ENCODE results near the gene OTOS. TPM values are rescaled to one million over a fixed set of nuclear protein-coding genes. Genes with fewer than 3 reads are reported as not detected.

OTOS gene
- total RNA-seq, 2 experiments from 2014 or later: not detected

GRCh38 chr2:240130393-240131195 lies 9.9 kb downstream of the OTOS start:
- no peak overlapping the region for H3K4me2 ChIP-seq (ENCODE audit: low read length)
- H3K4me3 ChIP-seq (ENCODE audit: low read depth, low read length, poor library complexity, severe bottlenecking): no peak overlapping the region
- H3K79me2 ChIP-seq (ENCODE audit: insufficient read depth, low read depth, low read length): peaks cover 18% of the 10 kb centered on the region
- ChIA-PET POLR2A (no interaction called here), CTCF (ENCODE audit: unreplicated experiment) (no interaction called here)
- TF ChIP-seq EZH2phosphoT487 (IDR thresholded peaks at IDR 0.05; ENCODE audit: borderline replicate concordance, low read depth, low read length) (no peak), CTCF (conservative IDR thresholded peaks at IDR 0.05; ENCODE audit: low read length) (no peak)
- no peaks in the 10 kb centered on the region for H3K9me2 ChIP-seq (ENCODE audit: insufficient read depth, low read length)
- BruUV-seq (replicated peaks): no TSS peak
- no peak overlapping the region for H2AFZ ChIP-seq (ENCODE audit: low read length)
- DNase-seq (ENCODE audit: low spot score): no peak
- H3K36me3 ChIP-seq (ENCODE audit: insufficient read depth, low read length): peaks cover 69% of the 10 kb centered on the region
- H3K4me1 ChIP-seq (ENCODE audit: insufficient read depth, low read length, poor library complexity, severe bottlenecking): peaks cover 10% of the 10 kb centered on the region
- H3K9me3 ChIP-seq (ENCODE audit: low read length): no peaks in the 10 kb centered on the region
- intact Hi-C loops (cut with micrococcal nuclease; ENCODE audit: unreplicated experiment): no loop called here
- H4K20me1 ChIP-seq (ENCODE audit: insufficient read depth, low read length): peaks cover 6% of the 10 kb centered on the region
- H3K27ac ChIP-seq (ENCODE audit: low read depth, low read length, poor library complexity, severe bottlenecking): no peak overlapping the region

GRCh38 chr2:240129731-240130392 lies 10.6 kb downstream of the OTOS start:
- Histone ChIP-seq H3K27ac (ENCODE audit: low read depth, low read length, poor library complexity, severe bottlenecking) (no peak overlapping the region), H3K9me2 (ENCODE audit: insufficient read depth, low read length) (no peaks in the 10 kb centered on the region), H3K36me3 (ENCODE audit: insufficient read depth, low read length) (peaks cover 69% of the 10 kb centered on the region), H3K4me1 (ENCODE audit: insufficient read depth, low read length, poor library complexity, severe bottlenecking) (peaks cover 6% of the 10 kb centered on the region), H2AFZ (ENCODE audit: low read length) (no peak overlapping the region), H3K9me3 (ENCODE audit: low read length) (no peaks in the 10 kb centered on the region), H4K20me1 (ENCODE audit: insufficient read depth, low read length) (peaks cover under 1% of the 10 kb centered on the region; the same call in 1 of the 2 replicates), H3K4me2 (ENCODE audit: low read length) (no peak overlapping the region), H3K4me3 (ENCODE audit: low read depth, low read length, poor library complexity, severe bottlenecking) (no peak overlapping the region), H3K79me2 (ENCODE audit: insufficient read depth, low read depth, low read length) (peaks cover 10% of the 10 kb centered on the region)
- POLR2A ChIA-PET: no interaction called here
- CTCF ChIA-PET (ENCODE audit: unreplicated experiment): no interaction called here
- intact Hi-C loops (cut with micrococcal nuclease; ENCODE audit: unreplicated experiment): no loop called here
- no TSS peak for BruUV-seq (replicated peaks)
- no peak for DNase-seq (ENCODE audit: low spot score)
- TF ChIP-seq EZH2phosphoT487 (IDR thresholded peaks at IDR 0.05; ENCODE audit: borderline replicate concordance, low read depth, low read length) (no peak), CTCF (conservative IDR thresholded peaks at IDR 0.05; ENCODE audit: low read length) (no peak)

GRCh38 chr2:240129311-240129710 lies 11.1 kb downstream of the OTOS start:
- no peak overlapping the region for H3K27ac ChIP-seq (ENCODE audit: low read depth, low read length, poor library complexity, severe bottlenecking)
- no peak overlapping the region for H3K4me3 ChIP-seq (ENCODE audit: low read depth, low read length, poor library complexity, severe bottlenecking)
- DNase-seq (ENCODE audit: low spot score): no peak
- no peaks in the 10 kb centered on the region for H3K9me3 ChIP-seq (ENCODE audit: low read length)
- no TSS peak for BruUV-seq (replicated peaks)
- H3K36me3 ChIP-seq (ENCODE audit: insufficient read depth, low read length): peaks cover 69% of the 10 kb centered on the region
- intact Hi-C loops (cut with micrococcal nuclease; ENCODE audit: unreplicated experiment): no loop called here
- TF ChIP-seq EZH2phosphoT487 (IDR thresholded peaks at IDR 0.05; ENCODE audit: borderline replicate concordance, low read depth, low read length) (no peak), CTCF (conservative IDR thresholded peaks at IDR 0.05; ENCODE audit: low read length) (no peak)
- H3K4me1 ChIP-seq (ENCODE audit: insufficient read depth, low read length, poor library complexity, severe bottlenecking): peaks cover under 1% of the 10 kb centered on the region
- ChIA-PET POLR2A (interaction anchor here (0.5 kb wide), 1 partner anchor 104 kb away, joined by 3 read pairs; no protein-coding TSS in a partner anchor), CTCF (ENCODE audit: unreplicated experiment) (no interaction called here)
- H2AFZ ChIP-seq (ENCODE audit: low read length): no peak overlapping the region
- H3K4me2 ChIP-seq (ENCODE audit: low read length): no peak overlapping the region
- no peaks in the 10 kb centered on the region for H4K20me1 ChIP-seq (ENCODE audit: insufficient read depth, low read length)
- H3K79me2 ChIP-seq (ENCODE audit: insufficient read depth, low read depth, low read length): peaks cover 5% of the 10 kb centered on the region; the same call in 1 of the 2 replicates
- H3K9me2 ChIP-seq (ENCODE audit: insufficient read depth, low read length): no peaks in the 10 kb centered on the region
